Measurements from ENCODE around the gene P2RX3.

DNA sequence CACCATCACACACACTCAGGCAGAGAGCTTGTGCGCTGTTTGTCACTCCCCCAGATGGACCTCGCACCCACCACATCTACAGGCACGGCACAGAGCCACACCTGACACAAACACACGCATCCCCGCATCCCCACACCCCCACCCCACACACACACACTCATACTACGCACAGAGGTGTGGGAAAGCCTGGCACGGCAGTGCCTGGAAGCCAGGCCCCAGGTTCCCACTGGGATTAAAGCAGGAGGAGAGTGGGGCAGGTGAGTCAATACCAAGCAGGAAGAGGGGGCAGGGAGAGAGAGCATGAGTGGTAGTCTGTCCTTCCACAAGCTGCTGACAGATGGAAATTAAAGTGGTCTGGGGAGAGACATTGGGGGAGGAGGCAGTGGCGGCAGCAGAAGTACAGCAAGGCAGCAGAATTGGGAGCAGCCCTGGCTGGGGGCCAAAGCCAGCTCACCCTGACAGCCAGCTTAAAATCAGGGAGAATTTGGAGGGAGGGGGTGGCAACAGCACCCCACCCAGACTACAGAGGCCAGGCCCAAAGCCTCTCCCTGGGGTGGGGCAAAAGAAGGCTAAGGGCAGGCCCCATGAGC lies 34.1 kb upstream of the P2RX3 start:
- TF ChIP-seq, protein P1, sequence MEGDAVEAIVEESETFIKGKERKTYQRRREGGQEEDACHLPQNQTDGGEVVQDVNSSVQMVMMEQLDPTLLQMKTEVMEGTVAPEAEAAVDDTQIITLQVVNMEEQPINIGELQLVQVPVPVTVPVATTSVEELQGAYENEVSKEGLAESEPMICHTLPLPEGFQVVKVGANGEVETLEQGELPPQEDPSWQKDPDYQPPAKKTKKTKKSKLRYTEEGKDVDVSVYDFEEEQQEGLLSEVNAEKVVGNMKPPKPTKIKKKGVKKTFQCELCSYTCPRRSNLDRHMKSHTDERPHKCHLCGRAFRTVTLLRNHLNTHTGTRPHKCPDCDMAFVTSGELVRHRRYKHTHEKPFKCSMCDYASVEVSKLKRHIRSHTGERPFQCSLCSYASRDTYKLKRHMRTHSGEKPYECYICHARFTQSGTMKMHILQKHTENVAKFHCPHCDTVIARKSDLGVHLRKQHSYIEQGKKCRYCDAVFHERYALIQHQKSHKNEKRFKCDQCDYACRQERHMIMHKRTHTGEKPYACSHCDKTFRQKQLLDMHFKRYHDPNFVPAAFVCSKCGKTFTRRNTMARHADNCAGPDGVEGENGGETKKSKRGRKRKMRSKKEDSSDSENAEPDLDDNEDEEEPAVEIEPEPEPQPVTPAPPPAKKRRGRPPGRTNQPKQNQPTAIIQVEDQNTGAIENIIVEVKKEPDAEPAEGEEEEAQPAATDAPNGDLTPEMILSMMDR (conservative IDR thresholded peaks at IDR 0.05) = no peak
- no peak for TF ChIP-seq EZH2 (IDR thresholded peaks at IDR 0.05; ENCODE audit: low read depth)

Data from PC-9 (cell line).